Urothelium cell line (cell line): ENCODE measurements around the gene PPM1G.
A peak's percentile ranks its signal among the peaks of the same experiment; 100 is the strongest.
"Not testable (repeated sequence)": the region's sequence is repeated elsewhere in the genome, so short reads cannot be mapped to it uniquely, and the experiment has no call there.

Source experiments
- DNase-seq: peaks from one replicate; pipeline ENCODE4 v3.0.0; 2011; ENCODE audit warnings: low spot score, mixed read lengths
- FAIRE-seq: peaks from 2 replicates; lab custom pipeline; 2011; peaks lifted over from hg19 to GRCh38; lab: Jason Lieb, UNC

PPM1G gene

DNA sequence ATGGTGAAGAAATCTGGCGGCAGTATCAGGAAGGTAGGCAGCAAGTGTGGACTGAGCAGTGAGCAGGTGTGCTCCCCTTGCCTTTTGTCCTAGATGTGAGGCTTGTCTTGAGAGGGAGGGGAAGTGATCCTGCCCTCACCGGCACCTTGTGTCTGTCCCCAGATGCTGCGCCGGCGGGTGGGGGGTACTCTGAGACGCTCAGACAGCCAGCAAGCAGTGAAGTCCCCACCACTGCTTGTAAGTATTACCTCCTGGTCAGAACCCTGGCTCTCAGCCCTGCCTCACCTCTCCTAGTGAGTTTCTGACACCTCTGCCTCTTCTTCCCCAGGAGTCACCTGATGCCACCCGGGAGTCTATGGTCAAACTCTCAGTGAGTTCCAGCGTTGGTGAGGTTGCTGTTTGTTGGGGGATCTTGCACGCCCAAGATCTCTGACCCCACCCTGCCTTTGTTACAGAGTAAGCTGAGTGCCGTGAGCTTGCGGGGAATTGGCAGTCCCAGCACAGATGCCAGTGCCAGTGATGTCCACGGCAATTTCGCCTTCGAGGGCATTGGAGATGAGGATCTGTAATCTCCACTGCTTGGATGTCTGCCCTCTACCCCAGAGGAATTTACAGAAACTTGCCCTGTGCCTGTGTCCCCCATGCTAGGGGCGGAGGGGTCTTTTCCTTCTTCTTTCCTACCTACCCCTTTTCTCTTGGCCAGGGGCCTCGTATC, 33.1 kb downstream of the PPM1G start:
- no peak for DNase-seq
- no peak for FAIRE-seq

DNA sequence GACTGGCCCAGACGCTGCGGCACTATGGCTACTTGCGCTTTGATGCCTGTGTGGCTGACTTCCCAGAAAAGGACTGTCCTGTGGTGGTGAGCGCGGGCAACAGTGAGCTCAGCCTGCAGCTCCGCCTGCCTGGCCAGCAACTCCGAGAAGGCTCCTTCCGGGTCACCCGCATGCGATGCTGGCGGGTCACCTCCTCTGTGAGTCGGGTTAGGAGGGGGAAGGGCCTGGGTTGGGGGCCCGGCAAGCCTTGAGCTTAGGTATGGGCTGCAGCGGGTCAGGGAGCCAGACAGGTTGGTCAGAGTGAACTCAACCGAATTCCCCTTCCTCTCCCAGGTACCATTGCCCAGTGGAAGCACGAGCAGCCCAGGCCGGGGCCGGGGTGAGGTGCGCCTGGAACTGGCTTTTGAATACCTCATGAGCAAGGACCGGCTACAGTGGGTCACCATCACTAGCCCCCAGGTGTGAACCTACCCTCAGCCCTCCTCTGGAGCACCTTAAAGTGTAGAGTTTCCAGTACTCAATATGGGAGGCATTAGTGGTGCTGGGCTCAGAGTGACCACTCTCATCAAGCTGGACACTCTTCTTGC, 33.8 kb downstream of the PPM1G start:
- FAIRE-seq (no peak), DNase-seq (no peak)

DNA sequence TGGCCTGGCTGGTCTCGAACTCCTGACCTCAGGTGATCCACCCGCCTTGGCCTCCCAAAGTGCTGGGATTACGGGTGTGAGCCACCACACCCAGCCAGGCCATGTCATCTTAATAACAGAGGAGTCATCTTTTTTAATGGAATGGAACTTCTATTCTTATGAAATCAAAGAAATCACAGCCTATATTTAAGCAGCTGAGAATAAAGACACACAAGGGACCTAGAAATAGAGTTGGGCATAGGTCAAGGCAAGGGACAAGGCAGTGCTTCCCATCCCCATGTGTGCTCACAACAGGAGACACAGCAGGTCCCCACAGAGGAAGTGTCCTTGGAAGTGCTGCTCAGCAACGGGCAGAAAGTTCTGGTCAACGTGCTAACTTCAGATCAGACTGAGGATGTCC, 35.8 kb downstream of the PPM1G start:
- DNase-seq (no peak), FAIRE-seq (no peak)

DNA sequence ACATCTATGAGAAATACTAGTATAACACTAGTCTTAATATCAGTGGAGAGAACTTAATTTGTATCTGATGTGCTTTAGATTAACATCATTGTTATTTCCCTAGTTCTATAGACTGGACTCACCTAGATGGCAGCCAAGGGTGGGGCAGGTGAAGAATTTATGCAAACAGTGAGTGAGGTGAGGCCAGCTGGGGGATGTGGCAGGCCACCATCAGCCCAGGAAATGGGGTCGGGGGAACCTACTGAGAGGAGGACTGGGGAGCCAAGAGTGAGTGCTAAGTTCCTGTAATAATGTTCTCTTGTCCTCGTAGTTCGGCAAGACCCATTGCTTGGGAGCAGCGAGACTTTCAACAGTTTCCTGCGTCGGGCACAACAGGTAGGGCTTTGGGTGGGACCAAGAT, 36.5 kb downstream of the PPM1G start:
- FAIRE-seq (no peak), DNase-seq (no peak)

DNA sequence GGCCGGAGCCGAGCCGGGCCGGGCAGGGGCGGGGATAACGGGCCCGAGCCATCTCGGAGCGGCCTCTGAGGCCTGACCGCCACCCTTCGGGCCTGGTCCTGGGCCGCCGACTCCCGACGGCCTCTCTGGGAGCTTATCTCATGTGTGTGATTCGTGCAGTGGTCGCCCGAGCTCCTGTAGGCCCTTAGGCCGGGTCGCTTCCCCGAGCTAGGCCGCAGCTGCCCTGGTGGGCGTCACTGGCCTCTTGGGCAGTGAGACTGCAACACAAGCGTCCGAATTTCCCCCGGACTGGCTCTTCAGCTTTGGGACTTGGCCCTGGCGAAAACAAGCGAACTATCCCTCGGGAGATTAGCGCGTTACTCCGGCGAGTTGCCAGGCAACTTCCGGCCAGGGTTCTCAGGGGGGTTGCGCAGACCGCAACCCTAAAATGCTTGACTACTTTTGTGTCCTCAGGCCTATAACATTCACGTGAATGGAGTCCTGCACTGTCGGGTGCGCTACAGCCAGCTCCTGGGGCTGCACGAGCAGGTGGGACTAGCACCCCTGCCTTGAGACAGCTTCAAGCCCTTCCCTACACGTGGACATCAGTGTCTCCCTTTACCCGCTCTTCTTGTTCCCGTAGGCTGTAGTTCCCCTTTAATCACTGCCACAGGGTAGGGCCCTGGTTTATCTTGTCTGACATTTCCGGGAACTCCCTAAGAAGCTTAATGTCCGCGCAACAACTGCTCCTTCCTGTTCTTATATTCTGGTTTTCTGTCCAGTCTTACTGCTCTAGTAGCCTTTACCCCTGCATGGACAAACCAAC, 38.4 kb downstream of the PPM1G start:
- no peak for FAIRE-seq
- no peak for DNase-seq

DNA sequence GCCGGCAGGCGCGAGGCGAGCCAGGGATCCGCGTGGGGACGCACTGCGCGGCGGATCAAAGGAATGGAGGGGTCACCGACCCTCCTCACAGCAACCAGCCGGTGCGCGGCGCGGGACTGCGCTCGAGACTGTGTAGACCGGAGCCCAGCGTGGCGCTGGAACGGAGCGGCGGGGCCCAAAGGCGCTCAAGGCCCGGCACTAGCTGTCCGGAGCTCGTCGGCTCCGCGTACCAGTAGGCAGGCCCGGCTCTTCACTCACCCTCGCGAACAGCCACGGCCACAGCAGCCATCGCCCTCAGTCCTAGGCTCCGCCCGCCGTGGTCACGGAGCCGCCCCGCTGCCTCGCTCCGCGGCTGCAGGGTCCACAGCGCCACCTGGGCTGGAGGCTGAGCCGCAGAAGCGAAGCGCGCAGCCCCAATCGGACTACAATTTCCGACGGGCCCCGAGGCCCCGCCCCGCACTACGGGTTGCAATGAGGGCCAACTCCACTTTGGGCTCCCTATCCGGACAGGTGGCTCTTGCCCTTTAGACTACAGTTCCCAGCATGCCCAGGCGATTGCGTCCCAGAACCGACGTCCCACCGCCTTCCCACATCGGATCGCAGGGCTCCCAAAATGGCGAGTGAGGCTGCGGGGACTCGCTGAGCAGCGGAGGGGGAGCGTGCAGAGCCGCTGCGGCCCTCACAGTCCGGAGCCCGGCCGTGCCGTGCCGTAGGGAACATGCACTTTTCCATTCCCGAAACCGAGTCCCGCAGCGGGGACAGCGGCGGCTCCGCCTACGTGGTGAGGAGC, 39.2 kb downstream of the PPM1G start, which contains the start of the genes EIF2B4 and SNX17:
EIF2B4 (minus strand) TSS at position 313 of the 790 bp plus-strand sequence; CDS start at position 289, 24 bp downstream.
SNX17 (plus strand) TSS at position 591 of the 790 bp plus-strand sequence; CDS start at position 719, 128 bp downstream.
- FAIRE-seq (peak; percentile 74), DNase-seq (peak; percentile 99)

DNA sequence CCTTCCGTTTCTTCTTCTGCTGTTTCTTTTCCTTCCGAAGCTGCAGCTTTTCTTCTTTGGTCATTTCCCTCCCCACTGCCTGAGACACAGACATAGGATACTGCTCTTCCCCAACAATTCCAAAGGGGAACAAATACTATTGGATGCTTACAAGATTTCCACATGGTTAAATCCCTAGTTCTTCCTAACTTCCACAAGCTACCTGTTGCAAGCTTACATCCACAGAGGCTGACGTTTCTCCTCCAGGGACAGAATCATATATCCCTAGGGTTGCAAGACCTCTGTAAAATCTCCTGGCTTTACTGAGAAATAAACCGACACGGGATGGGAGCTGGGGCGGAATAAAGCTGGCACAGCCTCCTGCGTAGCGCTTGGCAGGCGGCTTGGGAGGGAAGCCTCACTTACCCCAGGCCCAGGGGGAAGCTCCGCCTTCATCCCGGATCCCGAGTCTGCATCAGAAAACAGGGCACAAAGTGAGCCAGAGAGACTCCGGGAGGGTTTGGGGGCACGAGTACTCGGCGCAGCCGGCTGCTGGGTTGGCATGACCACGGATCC, 39.8 kb downstream of the PPM1G start:
- FAIRE-seq (no peak), DNase-seq (peak; percentile 76)

DNA sequence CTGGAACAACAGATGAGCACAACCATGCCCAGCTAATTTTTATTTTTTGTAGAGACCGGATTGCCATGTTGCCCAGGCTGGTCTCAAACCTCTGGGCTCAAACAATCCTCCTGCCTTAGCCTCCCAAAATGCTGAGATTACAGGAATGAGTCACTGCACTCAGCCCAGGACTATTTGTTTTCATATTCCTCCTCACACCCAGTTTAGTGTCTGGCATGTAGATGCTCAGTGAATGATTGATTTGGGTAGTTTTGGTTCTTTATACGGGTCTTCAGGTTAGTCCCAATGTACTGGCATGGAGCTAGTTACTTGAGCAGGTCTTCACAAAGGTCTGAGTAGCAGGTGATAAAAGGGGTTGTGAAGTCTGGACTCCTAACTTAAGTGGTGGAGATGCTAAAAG, 45.5 kb downstream of the PPM1G start:
- DNase-seq, result no peak
- no peak for FAIRE-seq

DNA sequence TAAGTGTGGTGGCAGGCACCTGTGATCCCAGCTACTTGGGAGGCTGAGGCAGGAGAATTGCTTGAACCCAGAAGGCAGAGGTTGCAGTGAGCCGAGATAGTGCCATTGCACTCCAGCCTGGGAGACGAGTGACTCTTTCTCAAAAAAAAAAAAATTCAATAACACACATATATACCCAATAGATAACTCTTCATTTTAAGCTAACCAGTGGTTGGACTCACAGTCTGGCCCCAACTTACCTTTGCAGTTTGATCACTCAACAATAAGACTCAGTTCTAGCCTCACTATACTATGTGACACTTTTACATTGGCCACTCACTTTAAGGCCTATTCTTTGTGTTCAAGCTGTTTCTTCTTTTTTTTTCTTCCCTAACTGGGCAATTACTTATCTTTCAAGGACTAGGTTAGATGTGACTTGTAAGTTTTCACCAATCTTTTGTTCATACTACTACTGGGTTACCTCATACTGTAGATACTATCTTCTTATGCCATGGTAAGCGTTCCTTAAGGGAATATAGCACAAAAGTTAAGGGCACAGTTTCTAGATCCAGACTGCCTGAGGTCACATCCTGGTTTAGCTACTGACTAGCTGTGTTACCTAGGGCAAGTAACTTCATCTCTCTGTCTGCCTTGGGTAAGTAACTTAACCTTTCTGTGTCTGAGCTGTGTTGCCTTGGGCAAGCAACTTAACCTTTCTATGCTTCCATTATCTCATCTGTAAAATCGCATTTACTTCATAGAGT, 46.5 kb downstream of the PPM1G start:
- DNase-seq (no peak), FAIRE-seq (no peak)

DNA sequence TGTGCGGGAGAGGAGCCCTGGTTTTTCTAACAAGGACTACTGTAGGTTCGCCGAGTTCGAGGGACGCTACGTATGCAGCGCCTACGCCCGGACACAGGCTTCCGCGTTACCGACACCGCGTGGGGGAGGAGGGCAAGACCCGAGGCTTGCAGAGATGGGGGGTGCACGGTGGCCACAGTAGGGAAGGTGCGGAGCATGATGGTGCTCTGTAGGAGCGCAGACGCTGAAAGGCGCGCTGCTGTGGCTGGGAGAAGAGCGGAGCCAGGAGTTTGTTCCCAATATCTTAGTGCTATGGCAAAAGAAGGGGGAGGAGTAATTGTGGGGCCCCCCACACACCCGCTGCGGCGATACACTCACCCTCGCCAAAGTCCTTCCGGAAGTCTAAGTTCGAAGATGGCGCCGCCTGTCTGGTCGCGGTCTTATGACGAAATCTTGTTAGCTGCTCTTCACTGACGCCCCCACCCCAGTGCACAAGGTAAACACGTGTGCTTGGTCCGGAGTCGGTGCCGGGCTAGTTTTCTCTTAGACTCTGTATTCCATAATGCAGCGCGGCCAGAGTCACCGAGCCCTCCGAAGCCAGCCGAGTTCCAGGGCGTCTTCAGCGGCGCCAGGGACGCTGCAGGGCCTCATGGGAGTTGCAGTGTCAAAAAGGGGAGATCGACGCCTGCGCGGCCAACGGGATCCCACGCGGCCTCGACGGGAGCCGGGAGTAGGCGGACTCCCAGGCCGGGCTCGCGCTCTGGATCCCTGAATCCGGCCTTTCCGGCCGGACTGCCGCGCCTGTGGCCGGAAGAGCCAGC, 52.8 kb downstream of the PPM1G start, which contains the start of gene GTF3C2:
GTF3C2 (minus strand) TSS at position 383 of the 800 bp plus-strand sequence. CDS start 13,210 bp downstream, outside the sequence.
- FAIRE-seq (no peak), DNase-seq (peak; percentile 98)

DNA sequence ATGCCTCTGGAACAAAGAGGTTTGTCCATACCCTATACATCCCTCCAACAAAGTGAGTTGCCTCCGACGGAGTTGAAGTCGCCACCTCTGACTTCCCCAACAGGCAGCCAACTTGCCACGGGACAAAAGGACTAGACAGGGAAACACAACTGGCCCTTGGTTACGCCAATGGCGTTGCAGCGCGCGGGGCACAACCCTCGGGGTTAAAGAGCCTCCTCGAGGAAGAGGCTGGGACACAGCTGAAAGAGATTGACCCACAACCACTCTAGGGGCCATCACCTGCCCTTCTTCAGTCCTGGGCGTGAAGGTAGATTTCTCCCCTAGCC, 53.4 kb downstream of the PPM1G start:
- no peak for FAIRE-seq
- peak; percentile 49 for DNase-seq

DNA sequence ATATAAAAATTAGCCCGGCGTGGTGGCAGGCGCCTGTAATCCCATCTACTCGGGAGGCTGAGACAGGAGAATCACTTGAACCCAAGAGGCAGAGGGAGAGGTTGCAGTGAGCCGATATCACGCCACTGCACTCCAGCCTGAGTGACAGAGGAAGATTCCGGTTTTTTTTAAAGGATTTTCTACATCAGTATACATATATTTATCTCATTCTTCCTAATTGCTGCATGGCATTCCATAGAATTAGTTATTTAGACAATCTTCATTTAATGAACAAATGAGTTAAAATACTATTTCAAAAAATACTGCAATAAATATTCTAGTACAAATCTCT, 54.8 kb downstream of the PPM1G start:
- DNase-seq, result no peak
- no peak for FAIRE-seq

DNA sequence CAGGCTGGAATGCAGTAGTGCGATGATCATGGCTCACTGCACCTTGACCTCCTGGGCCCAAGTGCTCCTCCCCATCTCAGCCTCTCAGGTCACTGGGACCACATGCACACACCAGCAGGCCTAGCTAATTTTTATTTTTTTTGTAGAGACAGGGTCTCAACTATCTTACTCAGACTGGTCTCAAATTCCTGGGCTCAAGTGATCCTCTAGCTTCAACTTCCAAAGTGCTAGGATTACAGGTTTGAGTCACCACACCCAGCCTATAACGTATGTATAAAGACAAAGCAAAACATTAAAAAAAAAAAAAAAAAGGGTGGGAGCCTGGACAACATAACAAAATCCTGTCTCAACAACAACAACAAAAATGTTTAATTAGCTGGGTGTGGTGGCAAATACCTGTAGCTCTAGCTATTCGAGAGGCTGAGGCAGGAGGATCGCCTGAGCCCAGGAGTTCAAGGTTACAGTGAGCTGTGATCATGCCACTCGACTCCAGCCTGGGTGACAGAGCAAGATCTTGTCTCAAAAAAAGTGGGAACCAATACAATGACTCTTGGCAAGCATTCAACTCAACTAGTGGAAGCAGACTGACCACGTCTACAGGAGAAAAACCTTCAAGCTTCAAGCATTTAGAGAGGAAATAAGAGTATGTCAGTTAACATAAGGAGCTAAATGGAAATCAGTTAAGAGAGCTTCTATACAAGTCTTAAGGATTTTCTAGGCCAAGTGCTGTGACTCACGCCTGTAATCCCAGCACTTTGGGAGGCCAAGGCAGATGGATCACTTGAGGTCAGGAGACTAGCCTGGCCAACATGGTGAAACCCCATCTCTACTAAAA, 55.4 kb downstream of the PPM1G start:
- DNase-seq (no peak), FAIRE-seq (no peak)

DNA sequence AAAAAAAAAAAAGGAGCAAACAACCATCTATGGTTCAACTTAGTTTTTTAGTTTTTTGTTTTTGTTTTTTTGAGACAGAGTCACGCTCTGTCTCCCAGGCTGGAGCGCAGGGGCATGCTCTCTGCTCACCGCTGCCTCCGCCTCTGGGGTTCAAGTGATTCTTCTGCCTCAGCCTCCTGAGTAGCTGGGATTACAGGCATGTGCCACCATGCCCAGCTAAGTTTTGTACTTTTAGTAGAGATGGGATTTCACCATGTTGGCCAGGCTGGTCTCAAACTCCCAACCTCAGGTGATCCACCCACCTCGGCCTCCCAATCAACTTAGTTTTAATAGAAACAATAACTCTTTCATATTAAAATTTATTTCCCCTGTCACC, 56.0 kb downstream of the PPM1G start:
- not testable (repeated sequence) for DNase-seq, FAIRE-seq

DNA sequence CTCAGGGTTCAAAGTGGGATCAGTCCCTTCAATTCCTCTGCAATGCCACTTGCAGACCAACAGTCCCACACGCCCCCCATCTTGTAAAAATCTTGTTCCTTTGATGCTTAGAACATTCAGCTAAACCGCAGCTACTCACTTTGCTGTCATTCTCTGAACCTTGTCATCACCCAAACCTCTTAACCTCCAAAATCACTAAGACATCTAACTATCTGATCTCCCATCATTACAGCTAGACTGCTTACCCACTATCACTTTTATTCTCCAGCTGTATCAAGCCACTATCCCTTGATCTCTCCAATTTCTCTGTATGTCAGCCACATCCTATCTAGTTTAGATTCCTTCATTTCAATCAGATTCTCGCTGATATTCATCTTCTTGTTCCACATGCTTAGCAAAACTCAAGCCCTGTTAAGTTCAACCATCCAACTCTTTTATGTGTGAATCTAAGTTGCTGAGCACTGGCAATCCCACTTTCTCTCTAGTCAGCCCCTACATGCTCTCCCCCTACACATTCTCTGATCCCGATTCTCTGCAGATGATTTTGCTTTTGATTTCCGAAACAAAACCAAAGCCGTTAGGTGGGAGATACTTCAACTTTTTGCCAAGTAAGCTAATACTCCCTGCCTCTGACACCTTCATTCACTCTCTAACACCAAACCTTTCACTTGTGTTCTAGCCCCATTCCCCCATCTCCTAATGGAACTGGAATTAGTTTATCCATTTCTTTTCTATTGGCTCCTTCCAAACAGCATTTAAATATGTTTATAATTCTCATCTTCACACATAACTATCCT, 57.4 kb downstream of the PPM1G start:
- FAIRE-seq (no peak), DNase-seq (no peak)

DNA sequence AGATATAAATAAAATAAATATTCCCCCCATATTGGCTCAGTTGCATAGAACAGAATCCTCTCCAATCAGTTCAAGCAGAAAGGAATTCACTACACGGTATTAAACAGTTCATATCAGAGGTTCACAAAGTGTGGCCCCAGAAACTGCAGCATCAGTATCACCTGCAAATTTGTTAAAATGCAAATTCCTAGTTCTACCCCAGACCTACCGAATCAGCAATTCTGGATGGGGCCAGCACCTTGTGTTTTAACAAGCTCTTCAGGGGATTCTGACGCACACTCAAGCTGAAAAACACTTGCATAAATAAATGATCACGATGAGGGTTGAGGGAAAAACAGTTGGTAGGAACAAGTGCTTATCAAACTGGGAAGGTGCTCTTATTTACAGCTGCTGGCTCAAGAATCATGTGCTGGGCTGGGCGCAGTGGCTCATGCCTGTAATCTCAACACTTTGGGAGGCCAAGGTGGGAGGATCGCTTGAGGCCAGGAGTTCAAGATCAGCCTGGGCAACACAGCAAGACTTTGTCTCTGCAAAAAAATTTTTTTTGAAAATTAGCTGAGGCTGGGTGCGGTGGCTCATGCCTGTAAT, 59.2 kb downstream of the PPM1G start:
- FAIRE-seq, result no peak
- no peak for DNase-seq

DNA sequence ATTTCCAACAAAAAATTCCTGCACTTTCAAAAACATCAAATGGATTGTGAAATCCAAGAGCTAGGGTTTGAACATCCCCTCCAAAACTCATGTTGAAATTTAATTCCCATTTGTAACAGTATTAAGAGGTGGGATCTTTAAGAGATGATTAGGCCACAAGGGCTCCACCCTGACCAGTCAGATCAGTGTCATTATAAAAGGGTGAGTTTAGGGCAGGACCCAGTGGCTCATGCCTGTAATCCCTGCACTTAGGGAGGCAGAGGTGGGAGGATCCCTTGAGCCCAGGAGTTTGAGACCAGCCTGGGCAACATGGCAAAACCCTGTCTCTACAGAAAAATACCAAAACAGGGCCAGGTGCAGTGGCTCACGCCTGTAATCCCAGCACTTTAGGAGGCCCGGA, 61.8 kb downstream of the PPM1G start:
- FAIRE-seq, result no peak
- no peak for DNase-seq
